ENCODE data around the gene HOXC13.

HOXC13 gene

GRCh38 chr12:53973236-53974042, 34.8 kb downstream of the HOXC13 start (continued):
- no peak for TF ChIP-seq ZNF692 (tag by site-specific recombination; IDR thresholded peaks at IDR 0.05)
- peak; percentile 68 for TF ChIP-seq ZBTB8A (tag by site-specific recombination; IDR thresholded peaks at IDR 0.05)
- TF ChIP-seq PRDM1 (tag by site-specific recombination; IDR thresholded peaks at IDR 0.05) = no peak
- no peak for TF ChIP-seq ZNF132 (tag by site-specific recombination; IDR thresholded peaks at IDR 0.05; ENCODE audit: borderline replicate concordance)
- TF ChIP-seq, protein P1, sequence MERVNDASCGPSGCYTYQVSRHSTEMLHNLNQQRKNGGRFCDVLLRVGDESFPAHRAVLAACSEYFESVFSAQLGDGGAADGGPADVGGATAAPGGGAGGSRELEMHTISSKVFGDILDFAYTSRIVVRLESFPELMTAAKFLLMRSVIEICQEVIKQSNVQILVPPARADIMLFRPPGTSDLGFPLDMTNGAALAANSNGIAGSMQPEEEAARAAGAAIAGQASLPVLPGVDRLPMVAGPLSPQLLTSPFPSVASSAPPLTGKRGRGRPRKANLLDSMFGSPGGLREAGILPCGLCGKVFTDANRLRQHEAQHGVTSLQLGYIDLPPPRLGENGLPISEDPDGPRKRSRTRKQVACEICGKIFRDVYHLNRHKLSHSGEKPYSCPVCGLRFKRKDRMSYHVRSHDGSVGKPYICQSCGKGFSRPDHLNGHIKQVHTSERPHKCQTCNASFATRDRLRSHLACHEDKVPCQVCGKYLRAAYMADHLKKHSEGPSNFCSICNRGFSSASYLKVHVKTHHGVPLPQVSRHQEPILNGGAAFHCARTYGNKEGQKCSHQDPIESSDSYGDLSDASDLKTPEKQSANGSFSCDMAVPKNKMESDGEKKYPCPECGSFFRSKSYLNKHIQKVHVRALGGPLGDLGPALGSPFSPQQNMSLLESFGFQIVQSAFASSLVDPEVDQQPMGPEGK (tag by site-specific recombination; IDR thresholded peaks at IDR 0.05) = peak; percentile 65
- no peak for TF ChIP-seq ZNF558 (tag by site-specific recombination; IDR thresholded peaks at IDR 0.05)
- no peak for TF ChIP-seq ZNF768 (tag by site-specific recombination; IDR thresholded peaks at IDR 0.05)
- no peak for TF ChIP-seq PRDM2 (tag by site-specific recombination; IDR thresholded peaks at IDR 0.05; ENCODE audit: borderline replicate concordance)
- 0 out of 2 replicates have a peak, but pooled peaks have one; percentile 20 for TF ChIP-seq ZNF2 (tag by site-specific recombination; IDR thresholded peaks at IDR 0.05)
- TF ChIP-seq ZNF211 (tag by site-specific recombination; IDR thresholded peaks at IDR 0.05; ENCODE audit: low read depth) = no peak
- peak; percentile 43; the same call in 1 of the 2 replicates for TF ChIP-seq ZBTB20 (tag by site-specific recombination; IDR thresholded peaks at IDR 0.05)
- TF ChIP-seq ZNF664 (tag by site-specific recombination; IDR thresholded peaks at IDR 0.05) = no peak
- TF ChIP-seq ZNF433 (tag by site-specific recombination; IDR thresholded peaks at IDR 0.05; ENCODE audit: low read depth) = no peak
- TF ChIP-seq SP2 (tag by site-specific recombination; IDR thresholded peaks at IDR 0.05) = peak; percentile 84
- no peak for TF ChIP-seq ZNF701 (tag by site-specific recombination; IDR thresholded peaks at IDR 0.05)
- peak; percentile 70 for TF ChIP-seq ZNF366 (tag by site-specific recombination; conservative IDR thresholded peaks at IDR 0.05)
- TF ChIP-seq ZNF391 (tag by site-specific recombination; IDR thresholded peaks at IDR 0.05; ENCODE audit: borderline replicate concordance, low read depth) = no peak
- peak; percentile 54; the same call in 1 of the 2 replicates for TF ChIP-seq ZNF600 (tag by site-specific recombination; IDR thresholded peaks at IDR 0.05)
- TF ChIP-seq ZNF114 (tag by site-specific recombination; IDR thresholded peaks at IDR 0.05) = no peak
- TF ChIP-seq ZBTB7A (tag by site-specific recombination; IDR thresholded peaks at IDR 0.05; ENCODE audit: low read depth) = no peak
- TF ChIP-seq YY2 (tag by site-specific recombination; IDR thresholded peaks at IDR 0.05) = no peak
- no peak for TF ChIP-seq ZNF10 (tag by site-specific recombination; IDR thresholded peaks at IDR 0.05)
- peak; percentile 63 for TF ChIP-seq ZBTB11 (tag by site-specific recombination; conservative IDR thresholded peaks at IDR 0.05; ENCODE audit: low read depth)
- TF ChIP-seq ZNF184 (tag by site-specific recombination; IDR thresholded peaks at IDR 0.05) = no peak
- TF ChIP-seq ZNF398 (tag by site-specific recombination; IDR thresholded peaks at IDR 0.05) = peak; percentile 95

Measured in HEK293 (cell line).